HG03469 (cell line): ENCODE measurements around the gene ANKZF1.

ENCODE experiments used
- ATAC-seq: cut with Tn5 transposase; IDR thresholded peaks from one replicate; pipeline ENCODE4 v1.9.1; 2021; ENCODE audit warnings: mild to moderate bottlenecking, moderate library complexity, moderate number of reproducible peaks; ENCODE audit not compliant: unreplicated experiment

Gene ANKZF1

GRCh38 chr2:219279916-219280516, 50.4 kb downstream of the ANKZF1 start:
- ATAC-seq = no peak

- ATAC-seq = no peak
Observed at GRCh38 chr2:219280651-219281050, 51.0 kb downstream of the ANKZF1 start.

GRCh38 chr2:219281588-219281987, 52.0 kb downstream of the ANKZF1 start:
- no peak for ATAC-seq

- no peak for ATAC-seq
Observed at GRCh38 chr2:219282375-219282774, 52.8 kb downstream of the ANKZF1 start.

GRCh38 chr2:219282943-219283581, 53.5 kb downstream of the ANKZF1 start:
- no peak for ATAC-seq

GRCh38 chr2:219284501-219285372, 55.1 kb downstream of the ANKZF1 start:
- no peak for ATAC-seq

- ATAC-seq = no peak
Observed at GRCh38 chr2:219285373-219285735, 55.7 kb downstream of the ANKZF1 start.

- ATAC-seq = no peak
Observed at GRCh38 chr2:219285894-219286425, 56.4 kb downstream of the ANKZF1 start.
